ENCODE data around the gene TMOD1.

Gene TMOD1

GRCh38 chr9:97555164-97555563 lies 53.7 kb downstream of the TMOD1 start:
- no peaks in the 10 kb centered on the region for H3K36me3 ChIP-seq (replicated peaks; ENCODE audit: low read depth, low read length)
- H4K20me1 ChIP-seq (ENCODE audit: insufficient read depth, low read length): no peaks in the 10 kb centered on the region
- no peaks in the 10 kb centered on the region for H3K79me2 ChIP-seq (ENCODE audit: low read length)
- TF ChIP-seq CTCF (IDR thresholded peaks at IDR 0.05; ENCODE audit: low read depth, low read length) (no peak), EZH2phosphoT487 (IDR thresholded peaks at IDR 0.05; ENCODE audit: low read depth) (no peak)
- H3K4me1 ChIP-seq (ENCODE audit: low read length): no peaks in the 10 kb centered on the region; the same call in 1 of the 2 replicates
- H3K4me3 ChIP-seq (ENCODE audit: low read length): no peak overlapping the region
- peaks cover 21% of the 10 kb centered on the region for H3K27me3 ChIP-seq (ENCODE audit: low read depth, low read length)
- no peak overlapping the region for H2AFZ ChIP-seq (ENCODE audit: low read depth, low read length)
- no peak overlapping the region for H3K9ac ChIP-seq (ENCODE audit: low read length)
- H3K4me2 ChIP-seq (ENCODE audit: low read length): no peak overlapping the region
- H3K9me3 ChIP-seq (ENCODE audit: insufficient read depth, low read length): no peaks in the 10 kb centered on the region
- no peak overlapping the region for H3K27ac ChIP-seq (ENCODE audit: low read length)

- no peaks in the 10 kb centered on the region for H3K79me2 ChIP-seq (ENCODE audit: low read length)
Observed at GRCh38 chr9:97556036-97556720, 54.7 kb downstream of the TMOD1 start.

GRCh38 chr9:97556721-97557605 lies 55.5 kb downstream of the TMOD1 start:
- H3K36me3 ChIP-seq (replicated peaks; ENCODE audit: low read depth, low read length): no peaks in the 10 kb centered on the region
- TF ChIP-seq CTCF (IDR thresholded peaks at IDR 0.05; ENCODE audit: low read depth, low read length) (no peak), EZH2phosphoT487 (IDR thresholded peaks at IDR 0.05; ENCODE audit: low read depth) (no peak)
- no peaks in the 10 kb centered on the region; the same call in 1 of the 2 replicates for H3K4me1 ChIP-seq (ENCODE audit: low read length)
- H3K27ac ChIP-seq (ENCODE audit: low read length): no peak overlapping the region
- H3K27me3 ChIP-seq (ENCODE audit: low read depth, low read length): peaks cover 15% of the 10 kb centered on the region; the same call in 1 of the 2 replicates
- H3K9ac ChIP-seq (ENCODE audit: low read length): no peak overlapping the region
- H3K79me2 ChIP-seq (ENCODE audit: low read length): no peaks in the 10 kb centered on the region
- H2AFZ ChIP-seq (ENCODE audit: low read depth, low read length): 0 out of 2 replicates have a peak overlapping the region, but pooled peaks have one; percentile 49
- no peak overlapping the region for H3K4me2 ChIP-seq (ENCODE audit: low read length)
- no peaks in the 10 kb centered on the region for H4K20me1 ChIP-seq (ENCODE audit: insufficient read depth, low read length)
- no peak overlapping the region for H3K4me3 ChIP-seq (ENCODE audit: low read length)
- no peaks in the 10 kb centered on the region for H3K9me3 ChIP-seq (ENCODE audit: insufficient read depth, low read length)

More at GRCh38 chr9:97556036-97556720, 54.7 kb downstream of the TMOD1 start:
- Histone ChIP-seq H3K4me3 (ENCODE audit: low read length) (no peak overlapping the region), H3K36me3 (replicated peaks; ENCODE audit: low read depth, low read length) (no peaks in the 10 kb centered on the region), H4K20me1 (ENCODE audit: insufficient read depth, low read length) (no peaks in the 10 kb centered on the region), H3K9ac (ENCODE audit: low read length) (no peak overlapping the region), H3K27ac (ENCODE audit: low read length) (no peak overlapping the region), H3K4me1 (ENCODE audit: low read length) (no peaks in the 10 kb centered on the region; the same call in 1 of the 2 replicates), H3K4me2 (ENCODE audit: low read length) (no peak overlapping the region), H2AFZ (ENCODE audit: low read depth, low read length) (no peak overlapping the region), H3K9me3 (ENCODE audit: insufficient read depth, low read length) (no peaks in the 10 kb centered on the region), H3K27me3 (ENCODE audit: low read depth, low read length) (peaks cover 21% of the 10 kb centered on the region)
- TF ChIP-seq EZH2phosphoT487 (IDR thresholded peaks at IDR 0.05; ENCODE audit: low read depth): no peak
- no peak for TF ChIP-seq CTCF (IDR thresholded peaks at IDR 0.05; ENCODE audit: low read depth, low read length)

- no peak overlapping the region for H3K27ac ChIP-seq (ENCODE audit: low read length)
- H3K79me2 ChIP-seq (ENCODE audit: low read length): no peaks in the 10 kb centered on the region
- no peaks in the 10 kb centered on the region for H3K36me3 ChIP-seq (replicated peaks; ENCODE audit: low read depth, low read length)
- no peaks in the 10 kb centered on the region; the same call in 1 of the 2 replicates for H3K4me1 ChIP-seq (ENCODE audit: low read length)
- no peaks in the 10 kb centered on the region for H3K9me3 ChIP-seq (ENCODE audit: insufficient read depth, low read length)
- TF ChIP-seq CTCF (IDR thresholded peaks at IDR 0.05; ENCODE audit: low read depth, low read length) (no peak), EZH2phosphoT487 (IDR thresholded peaks at IDR 0.05; ENCODE audit: low read depth) (no peak)
- peaks cover 10% of the 10 kb centered on the region; the same call in 1 of the 2 replicates for H3K27me3 ChIP-seq (ENCODE audit: low read depth, low read length)
- H4K20me1 ChIP-seq (ENCODE audit: insufficient read depth, low read length): no peaks in the 10 kb centered on the region
- no peak overlapping the region for H3K9ac ChIP-seq (ENCODE audit: low read length)
- H2AFZ ChIP-seq (ENCODE audit: low read depth, low read length): peak overlapping the region; percentile 49; the same call in 1 of the 2 replicates
- H3K4me3 ChIP-seq (ENCODE audit: low read length): no peak overlapping the region
- no peak overlapping the region for H3K4me2 ChIP-seq (ENCODE audit: low read length)
Observed at GRCh38 chr9:97557606-97558095, 56.2 kb downstream of the TMOD1 start.

All from OCI-LY3 (cell line).